GM21576 (cell line): Measurements from ENCODE around the gene ATP23.
A peak's percentile ranks its signal among the peaks of the same experiment; 100 is the strongest.

ENCODE experiments used
- ATAC-seq: cut with Tn5 transposase; IDR thresholded peaks from one replicate; pipeline ENCODE4 v1.9.1; 2021; ENCODE audit warnings: mild to moderate bottlenecking, moderate library complexity; ENCODE audit not compliant: unreplicated experiment

Gene ATP23

GRCh38 chr12:57941165-57941894 is at the start of gene ATP23:
ATP23 (plus strand) TSS chr12:57941567; CDS start chr12:57941702, 135 bp downstream.
- ATAC-seq: peak; percentile 83

- no peak for ATAC-seq
These were observed 49.0 kb upstream of the ATP23 start for GRCh38 chr12:57892232-57892972.

DNA sequence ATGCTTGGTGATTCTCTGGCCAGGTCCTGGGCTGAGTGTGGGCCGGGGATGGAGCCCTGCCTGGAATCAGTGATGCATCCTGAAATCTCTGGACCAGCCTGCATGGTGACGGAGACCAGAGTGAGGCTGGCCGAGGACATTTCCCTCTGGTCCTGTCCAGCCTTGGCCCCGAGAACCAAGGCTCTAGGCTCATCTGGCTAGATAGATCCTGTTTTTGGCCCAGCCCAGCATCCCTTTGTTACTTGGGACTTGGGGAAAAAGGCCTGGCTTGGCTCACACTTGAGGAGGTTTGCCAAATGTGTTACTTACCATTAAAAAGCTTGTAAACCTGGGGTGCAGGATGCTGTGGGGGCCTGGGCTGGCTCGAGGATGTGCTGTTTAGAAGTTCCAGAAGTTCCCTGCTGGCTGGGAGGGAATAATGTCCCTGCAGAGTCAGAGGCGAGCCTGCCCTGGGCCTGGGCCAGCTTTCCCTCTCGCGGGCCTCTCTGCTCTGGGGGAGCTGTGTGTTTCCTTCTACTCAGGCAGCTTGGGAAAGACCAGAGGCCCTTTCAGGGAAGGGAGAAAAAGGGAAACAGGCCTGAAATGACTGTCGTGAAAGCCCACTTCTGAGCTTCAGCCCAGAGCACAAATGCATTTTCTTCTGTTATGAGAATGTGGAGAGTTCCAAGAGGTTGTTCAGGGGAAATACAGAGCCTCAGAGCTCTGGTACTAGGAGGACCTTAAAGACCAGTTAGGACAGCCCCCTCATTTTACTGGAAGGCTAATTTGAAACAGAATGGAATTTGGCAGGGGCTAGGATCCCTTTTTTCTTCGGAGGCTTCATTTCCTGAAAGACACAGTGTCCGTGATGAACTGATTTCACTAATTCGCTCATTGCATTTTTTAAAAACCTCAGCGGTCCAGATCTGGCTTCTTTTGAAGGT is 47.7 kb upstream of the ATP23 start:
- no peak for ATAC-seq

- no peak for ATAC-seq
These were observed 46.7 kb upstream of the ATP23 start for GRCh38 chr12:57894399-57895292.

GRCh38 chr12:57895389-57896114 is 45.8 kb upstream of the ATP23 start:
- no peak for ATAC-seq

GRCh38 chr12:57896115-57896433 is 45.3 kb upstream of the ATP23 start:
- no peak for ATAC-seq

DNA sequence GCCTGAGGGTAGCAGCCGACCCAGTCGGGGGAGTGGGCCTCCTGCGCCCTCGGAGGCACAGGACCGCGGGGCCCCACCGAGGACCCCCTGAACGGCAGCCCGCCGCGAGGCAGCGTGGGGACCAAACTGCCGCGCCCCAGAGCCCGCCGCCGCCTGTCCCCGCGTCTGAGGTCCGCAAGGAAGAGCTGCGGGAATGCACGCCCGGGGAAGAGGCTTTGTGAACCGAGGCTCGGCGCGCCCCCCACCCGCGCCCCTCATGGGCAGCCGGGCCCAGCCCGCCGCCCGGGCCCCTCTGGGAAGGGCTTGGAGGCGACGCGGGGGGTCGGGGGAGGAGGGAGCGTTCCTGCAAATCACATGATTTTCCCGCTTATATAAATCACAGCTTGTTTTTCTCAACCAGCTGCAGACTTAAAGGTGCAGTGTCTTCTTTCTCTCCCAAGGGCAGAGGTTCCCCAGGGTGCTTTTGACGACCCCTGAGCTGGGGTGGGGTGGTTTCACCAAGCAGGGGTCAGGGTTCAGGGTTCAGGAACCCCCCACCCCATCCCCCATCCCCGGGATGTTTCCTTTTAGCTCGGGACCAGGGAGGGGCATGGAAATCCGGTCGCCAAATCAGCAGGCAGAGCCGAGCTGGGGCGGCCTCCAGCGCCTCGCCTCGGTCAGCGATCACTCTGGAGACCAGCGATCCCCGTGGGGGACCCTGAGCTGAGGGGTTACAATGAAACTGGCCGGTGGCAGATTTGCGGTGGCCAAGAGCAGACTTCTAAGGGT is 44.7 kb upstream of the ATP23 start:
- ATAC-seq: no peak

GRCh38 chr12:57897286-57897974 is 43.9 kb upstream of the ATP23 start:
- no peak for ATAC-seq

- ATAC-seq: peak; percentile 27
These were observed 42.9 kb upstream of the ATP23 start for GRCh38 chr12:57898308-57898970.

DNA sequence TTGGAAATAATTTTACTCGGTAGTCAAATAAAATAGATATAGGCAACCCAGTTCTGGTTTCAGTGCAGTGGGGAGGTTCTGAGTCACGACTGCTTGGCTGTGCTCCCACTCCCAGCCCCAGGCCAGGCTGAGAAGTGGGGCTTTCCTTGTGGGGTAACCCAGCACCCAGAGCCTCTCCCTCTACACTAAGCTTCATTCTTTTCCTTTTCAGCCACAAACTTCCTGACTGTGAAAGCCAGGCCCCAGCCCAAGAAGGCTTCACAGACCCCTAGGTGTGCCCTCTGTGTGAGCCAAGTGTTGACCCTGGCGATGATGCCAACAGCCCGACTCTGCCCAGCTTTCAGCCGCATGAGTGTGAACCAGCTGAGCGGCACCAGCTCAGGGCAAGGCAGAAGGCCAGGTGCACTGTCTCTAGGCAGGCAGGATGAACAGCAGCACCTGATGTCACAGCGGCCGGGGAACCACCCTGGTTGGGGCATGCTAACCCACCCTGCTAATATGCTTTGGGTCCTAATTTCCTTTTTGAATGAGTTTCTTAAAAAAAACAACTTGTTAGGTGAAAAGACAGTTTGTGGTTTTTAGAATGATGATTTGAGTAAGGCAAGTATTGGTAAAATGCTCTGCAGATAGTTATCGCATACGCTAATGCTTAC is 42.2 kb upstream of the ATP23 start:
- ATAC-seq: peak; percentile 86

DNA sequence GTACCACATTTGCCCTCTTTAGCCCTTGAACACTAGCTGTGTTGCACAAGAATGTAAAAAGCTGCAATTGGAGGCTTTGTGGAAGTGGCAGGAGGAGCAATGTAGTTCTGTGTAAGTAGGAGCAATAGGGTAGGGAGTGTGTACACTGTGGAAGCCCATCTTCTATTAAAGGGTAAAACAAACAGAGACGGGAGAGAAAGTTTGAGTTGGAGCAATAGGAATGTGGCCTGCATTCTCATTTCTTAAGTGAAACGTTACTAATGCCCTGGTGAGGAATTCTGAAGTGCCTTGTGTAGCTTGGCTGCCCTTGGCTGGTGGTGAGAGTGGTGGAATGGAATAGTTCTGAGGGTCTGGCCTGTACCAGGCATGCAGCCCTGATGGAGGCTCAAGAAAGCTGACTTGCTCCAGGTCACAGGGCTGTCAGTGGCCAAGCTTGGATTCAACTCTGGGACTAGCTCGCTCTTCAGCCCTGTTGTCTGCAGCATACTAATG is 38.8 kb upstream of the ATP23 start:
- no peak for ATAC-seq

GRCh38 chr12:57904426-57904825 is 36.9 kb upstream of the ATP23 start:
- ATAC-seq: no peak

DNA sequence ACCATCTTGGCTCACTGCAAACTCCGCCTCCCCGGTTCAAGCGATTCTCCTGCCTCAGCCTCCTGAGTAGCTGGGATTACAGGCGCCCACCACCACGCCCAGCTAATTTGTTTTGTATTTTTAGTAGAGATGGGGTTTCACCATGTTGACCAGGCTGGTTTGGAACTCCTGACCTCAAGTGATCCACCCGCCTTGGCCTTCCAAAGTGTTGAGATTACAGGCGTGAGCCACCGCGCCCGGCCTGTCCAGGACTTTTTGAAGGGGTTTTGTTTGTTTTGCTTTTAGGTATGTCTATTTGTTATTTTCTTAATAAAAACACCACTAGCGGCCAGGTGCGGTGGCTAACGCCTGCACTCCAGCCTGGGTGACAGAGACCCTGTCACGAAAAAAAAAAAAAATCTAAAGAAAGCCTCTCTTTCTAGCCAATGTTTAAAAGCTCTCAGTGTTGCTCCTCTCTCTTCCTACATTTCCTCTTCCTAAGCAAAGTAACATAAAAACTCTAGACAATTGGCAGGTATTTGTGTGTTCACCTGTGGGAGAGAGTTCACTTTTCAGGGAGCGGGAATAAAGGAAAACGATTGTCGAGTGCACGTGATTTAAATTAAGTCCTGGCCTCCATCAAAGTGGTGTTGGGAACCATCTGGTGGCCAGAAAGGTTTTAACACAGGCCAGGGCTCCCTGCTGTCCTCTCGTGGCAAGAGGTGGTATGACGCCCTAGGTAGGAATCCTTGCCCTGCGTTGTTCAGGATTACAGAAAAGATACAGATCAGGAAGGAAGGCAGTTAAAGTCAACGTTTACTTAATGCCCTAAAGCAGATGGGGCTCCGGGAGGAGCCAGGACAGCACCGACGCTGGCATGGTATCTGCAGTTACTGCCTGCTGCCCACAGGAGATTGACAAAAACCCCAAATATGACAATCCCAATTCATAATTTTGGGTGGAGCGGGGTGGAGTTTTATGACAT is 36.2 kb upstream of the ATP23 start:
- ATAC-seq: peak; percentile 93

GRCh38 chr12:57905812-57906475 is 35.4 kb upstream of the ATP23 start:
- ATAC-seq: no peak

DNA sequence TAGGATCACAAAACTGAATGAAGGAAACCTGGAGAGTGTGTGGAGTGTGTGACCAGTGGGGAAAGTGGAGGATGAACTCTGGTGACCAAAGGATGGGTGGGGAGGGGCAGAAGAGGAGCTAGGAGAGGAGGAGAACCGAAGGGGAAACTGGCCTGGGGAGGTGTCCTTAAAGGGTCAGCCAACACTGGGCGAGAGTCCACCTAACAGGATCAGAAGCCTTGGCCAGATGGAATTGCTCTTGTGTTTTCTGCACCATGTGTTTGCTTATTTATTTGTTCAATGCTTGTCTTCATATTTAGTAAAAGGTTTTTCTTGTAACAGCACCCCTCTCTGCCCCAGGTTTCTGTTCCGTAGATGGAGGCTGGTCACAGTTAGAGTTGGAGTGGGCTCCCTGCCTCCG is 34.5 kb upstream of the ATP23 start:
- no peak for ATAC-seq

DNA sequence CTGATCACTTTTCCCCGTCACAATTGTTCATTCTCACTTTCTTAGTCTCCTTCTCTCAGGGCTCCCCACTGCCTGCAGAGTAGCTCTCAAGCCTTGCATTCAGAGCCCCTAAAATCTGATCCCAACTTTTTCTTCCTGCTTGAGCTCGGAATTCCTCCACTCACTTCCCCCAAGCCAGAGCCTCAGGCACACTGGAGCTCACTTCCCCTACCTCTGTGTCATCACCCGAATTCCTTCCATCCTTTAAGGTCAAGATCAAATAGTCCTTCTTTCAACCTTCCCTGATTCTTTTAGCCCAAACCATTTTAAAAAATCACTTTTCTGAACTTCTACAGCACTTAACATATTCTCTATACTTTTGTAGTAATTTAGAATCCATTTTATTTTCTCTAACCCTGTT is 34.1 kb upstream of the ATP23 start:
- no peak for ATAC-seq
